Left ventricle myocardium inferior (tissue), 1 donor: Measurements from ENCODE around the gene PGBD5. TPM values are rescaled to one million over a fixed set of nuclear protein-coding genes. Genes with fewer than 3 reads are reported as not detected.

Experiments
- DNase-seq: peaks from one replicate; pipeline ENCODE4 v3.0.0-alpha.2; 2020
- H3K27ac ChIP-seq: fragments of 200-600 bp; replicated peaks from 2 replicates; pipeline ENCODE4 v1.8.0; 2021
- H3K27me3 ChIP-seq: fragments of 200-600 bp; 2 replicates; pipeline ENCODE4 v1.8.0; 2021; ENCODE audit warnings: low read depth
- H3K36me3 ChIP-seq: fragments of 200-600 bp; 2 replicates; pipeline ENCODE4 v1.8.0; 2021
- H3K4me1 ChIP-seq: fragments of 200-600 bp; 2 replicates; pipeline ENCODE4 v1.8.0; 2021
- H3K4me3 ChIP-seq: fragments of 200-600 bp; 2 replicates; pipeline ENCODE4 v1.8.0; 2021; ENCODE audit warnings: mild to moderate bottlenecking, moderate library complexity
- H3K9me3 ChIP-seq: fragments of 200-600 bp; replicated peaks from 2 replicates; pipeline ENCODE4 v1.8.0; 2021
- intact Hi-C: fragments of 100-400 bp; cut with micrococcal nuclease; formaldehyde crosslinking; loops from one replicate; pipeline ENCODE4 v1.11.0; 2022
- total RNA-seq: library from RNA; stranded (reverse); fragmentation: NEBNext Ultra II Directional; extraction: Animal tissue kit (Norgen Biotek cat#: 25700); gene quantifications from one replicate; pipeline ENCODE4 v1.2.1, GENCODE V29; 2021
- TF ChIP-seq, protein P1 (sequence below): fragments of 200-600 bp; IDR thresholded peaks from 2 replicates; pipeline ENCODE4 v1.8.0; 2021; ENCODE audit warnings: antibody characterized with exemption, mild to moderate bottlenecking, borderline replicate concordance
- donor health status: DM: no; HTN: yes; CAD: no; lungs with severe emphysema.

The PGBD5 gene
- total RNA-seq, 1 donor from 2014 or later = 10.6 TPM

DNA sequence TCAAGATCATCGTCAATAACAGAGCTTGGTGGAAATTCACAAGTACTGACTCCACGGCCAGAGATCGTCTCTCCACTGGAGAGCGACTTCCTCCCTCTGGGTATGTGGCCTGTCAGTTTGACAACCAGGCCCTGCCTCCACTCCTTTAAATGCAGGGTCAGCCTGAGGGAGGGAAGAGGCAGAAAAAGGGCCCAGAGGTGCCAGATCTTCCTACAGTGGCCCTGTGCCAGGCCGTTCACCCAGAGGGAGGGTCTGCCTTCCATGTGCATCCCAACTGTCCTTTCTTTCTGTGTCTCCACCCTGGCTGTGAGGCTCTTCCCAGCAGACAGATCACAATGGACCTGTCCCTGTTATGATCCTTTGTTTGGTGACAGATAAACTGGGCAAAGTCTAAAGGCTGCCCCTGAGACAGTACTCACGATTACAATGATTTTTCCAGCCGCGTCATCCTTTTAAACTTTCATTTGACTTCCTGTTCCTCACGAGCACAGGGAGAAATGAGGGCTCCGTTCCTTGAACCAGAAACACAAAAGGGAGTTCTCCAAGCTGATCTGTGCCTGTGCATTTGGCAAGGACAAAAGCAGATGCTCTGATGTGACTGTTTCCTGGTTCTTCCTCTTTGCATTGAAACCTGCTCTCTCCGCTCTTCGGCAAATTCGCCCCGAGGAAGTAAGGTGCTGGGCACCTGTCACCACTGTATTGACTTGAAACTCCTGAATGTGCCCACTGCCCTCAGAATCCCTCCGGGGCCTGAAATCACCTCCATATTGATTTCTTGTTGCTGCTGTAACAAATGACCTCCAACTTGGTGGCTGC lies 126.7 kb downstream of the PGBD5 start:
- TF ChIP-seq, protein P1, sequence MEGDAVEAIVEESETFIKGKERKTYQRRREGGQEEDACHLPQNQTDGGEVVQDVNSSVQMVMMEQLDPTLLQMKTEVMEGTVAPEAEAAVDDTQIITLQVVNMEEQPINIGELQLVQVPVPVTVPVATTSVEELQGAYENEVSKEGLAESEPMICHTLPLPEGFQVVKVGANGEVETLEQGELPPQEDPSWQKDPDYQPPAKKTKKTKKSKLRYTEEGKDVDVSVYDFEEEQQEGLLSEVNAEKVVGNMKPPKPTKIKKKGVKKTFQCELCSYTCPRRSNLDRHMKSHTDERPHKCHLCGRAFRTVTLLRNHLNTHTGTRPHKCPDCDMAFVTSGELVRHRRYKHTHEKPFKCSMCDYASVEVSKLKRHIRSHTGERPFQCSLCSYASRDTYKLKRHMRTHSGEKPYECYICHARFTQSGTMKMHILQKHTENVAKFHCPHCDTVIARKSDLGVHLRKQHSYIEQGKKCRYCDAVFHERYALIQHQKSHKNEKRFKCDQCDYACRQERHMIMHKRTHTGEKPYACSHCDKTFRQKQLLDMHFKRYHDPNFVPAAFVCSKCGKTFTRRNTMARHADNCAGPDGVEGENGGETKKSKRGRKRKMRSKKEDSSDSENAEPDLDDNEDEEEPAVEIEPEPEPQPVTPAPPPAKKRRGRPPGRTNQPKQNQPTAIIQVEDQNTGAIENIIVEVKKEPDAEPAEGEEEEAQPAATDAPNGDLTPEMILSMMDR = no peak
- Histone ChIP-seq H3K9me3 (no peaks in the 10 kb centered on the region), H3K27ac (no peak overlapping the region), H3K36me3 (no peaks in the 10 kb centered on the region), H3K27me3 (peaks cover 6% of the 10 kb centered on the region), H3K4me1 (peaks cover 10% of the 10 kb centered on the region), H3K4me3 (no peak overlapping the region)
- intact Hi-C loops = no loop called here
- DNase-seq = no peak

DNA sequence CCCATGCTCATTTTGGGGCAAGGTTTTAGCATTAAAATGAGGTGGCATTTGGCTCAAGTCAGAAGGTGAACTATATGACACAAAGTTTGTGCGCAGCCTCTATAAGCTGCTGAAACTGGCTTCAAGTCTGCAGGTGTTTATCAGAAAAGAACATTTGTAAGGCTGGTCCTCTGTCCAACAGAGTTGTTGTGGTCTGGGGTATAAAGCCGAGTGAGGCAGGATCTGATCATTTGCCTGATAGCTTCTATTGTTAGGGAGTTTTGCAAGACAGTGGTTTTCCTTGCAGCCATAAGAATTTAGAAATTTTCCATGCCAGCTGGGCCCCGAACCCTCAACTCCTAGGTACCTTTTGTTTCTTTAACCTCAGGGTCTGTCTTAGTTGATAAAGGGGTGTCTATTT lies 130.8 kb downstream of the PGBD5 start:
- intact Hi-C loops = no loop called here
- H3K27me3 ChIP-seq = peaks cover 6% of the 10 kb centered on the region
- H3K9me3 ChIP-seq = no peaks in the 10 kb centered on the region
- no peak for DNase-seq
- TF ChIP-seq, protein P1 = no peak
- H3K36me3 ChIP-seq = no peaks in the 10 kb centered on the region
- H3K27ac ChIP-seq = no peak overlapping the region
- H3K4me1 ChIP-seq = no peaks in the 10 kb centered on the region
- H3K4me3 ChIP-seq = no peak overlapping the region

DNA sequence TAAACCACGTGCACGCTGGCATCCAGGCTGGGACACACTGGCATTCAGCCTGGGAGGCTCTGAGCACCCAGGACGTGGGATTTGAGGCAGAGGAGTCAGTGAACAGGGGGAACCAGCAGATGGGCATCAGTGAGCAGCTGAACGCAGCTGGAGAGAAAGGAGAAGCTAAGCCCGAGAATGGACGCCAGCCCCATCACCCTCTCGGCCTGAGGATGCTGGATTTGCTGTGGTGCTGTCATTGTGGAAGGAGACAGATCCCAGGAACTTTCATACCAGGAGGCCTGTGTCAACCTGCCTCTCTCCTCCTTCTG lies 132.8 kb downstream of the PGBD5 start:
- Histone ChIP-seq H3K4me1 (no peaks in the 10 kb centered on the region), H3K27ac (no peak overlapping the region), H3K9me3 (no peaks in the 10 kb centered on the region), H3K4me3 (no peak overlapping the region), H3K27me3 (peaks cover 13% of the 10 kb centered on the region), H3K36me3 (no peaks in the 10 kb centered on the region)
- DNase-seq = no peak
- TF ChIP-seq, protein P1 = no peak
- intact Hi-C loops = no loop called here

DNA sequence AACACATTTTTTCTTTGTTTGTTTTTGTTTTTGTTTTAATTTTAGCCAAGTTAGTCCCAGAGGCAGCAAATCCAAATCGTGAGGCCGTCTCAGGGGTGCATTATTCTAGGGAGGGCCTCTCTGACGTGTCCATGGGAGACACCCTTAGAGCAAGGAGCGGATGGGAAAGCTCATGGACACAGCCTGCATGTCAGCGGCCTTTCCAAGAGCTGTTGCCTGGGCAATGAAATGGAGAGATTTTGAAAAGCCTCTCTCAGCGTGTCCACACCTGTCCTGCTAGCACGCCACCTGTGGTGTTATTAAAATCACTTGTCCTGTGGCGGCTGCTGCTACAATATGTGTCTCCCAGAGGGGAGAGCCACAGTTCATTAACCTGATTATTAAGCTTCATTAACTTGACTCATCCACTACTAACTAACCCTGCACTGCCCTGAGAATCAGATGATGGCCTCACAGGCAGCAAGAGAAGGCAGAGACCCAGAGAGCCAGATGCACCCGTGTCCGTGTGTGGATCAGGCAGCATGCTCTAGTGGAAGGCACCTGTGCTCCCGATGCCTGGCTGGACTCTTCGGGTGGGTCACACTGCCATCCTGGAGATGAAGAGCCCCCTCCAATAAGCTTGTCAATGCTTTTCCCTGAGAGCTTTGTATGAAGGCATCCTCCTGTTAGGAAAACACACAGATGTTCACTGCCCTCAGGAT lies 133.3 kb downstream of the PGBD5 start:
- no peaks in the 10 kb centered on the region for H3K36me3 ChIP-seq
- H3K4me1 ChIP-seq = no peaks in the 10 kb centered on the region
- no peak overlapping the region for H3K27ac ChIP-seq
- intact Hi-C loops = no loop called here
- H3K4me3 ChIP-seq = no peak overlapping the region
- peaks cover 18% of the 10 kb centered on the region for H3K27me3 ChIP-seq
- TF ChIP-seq, protein P1 = no peak
- no peak for DNase-seq
- no peaks in the 10 kb centered on the region for H3K9me3 ChIP-seq

DNA sequence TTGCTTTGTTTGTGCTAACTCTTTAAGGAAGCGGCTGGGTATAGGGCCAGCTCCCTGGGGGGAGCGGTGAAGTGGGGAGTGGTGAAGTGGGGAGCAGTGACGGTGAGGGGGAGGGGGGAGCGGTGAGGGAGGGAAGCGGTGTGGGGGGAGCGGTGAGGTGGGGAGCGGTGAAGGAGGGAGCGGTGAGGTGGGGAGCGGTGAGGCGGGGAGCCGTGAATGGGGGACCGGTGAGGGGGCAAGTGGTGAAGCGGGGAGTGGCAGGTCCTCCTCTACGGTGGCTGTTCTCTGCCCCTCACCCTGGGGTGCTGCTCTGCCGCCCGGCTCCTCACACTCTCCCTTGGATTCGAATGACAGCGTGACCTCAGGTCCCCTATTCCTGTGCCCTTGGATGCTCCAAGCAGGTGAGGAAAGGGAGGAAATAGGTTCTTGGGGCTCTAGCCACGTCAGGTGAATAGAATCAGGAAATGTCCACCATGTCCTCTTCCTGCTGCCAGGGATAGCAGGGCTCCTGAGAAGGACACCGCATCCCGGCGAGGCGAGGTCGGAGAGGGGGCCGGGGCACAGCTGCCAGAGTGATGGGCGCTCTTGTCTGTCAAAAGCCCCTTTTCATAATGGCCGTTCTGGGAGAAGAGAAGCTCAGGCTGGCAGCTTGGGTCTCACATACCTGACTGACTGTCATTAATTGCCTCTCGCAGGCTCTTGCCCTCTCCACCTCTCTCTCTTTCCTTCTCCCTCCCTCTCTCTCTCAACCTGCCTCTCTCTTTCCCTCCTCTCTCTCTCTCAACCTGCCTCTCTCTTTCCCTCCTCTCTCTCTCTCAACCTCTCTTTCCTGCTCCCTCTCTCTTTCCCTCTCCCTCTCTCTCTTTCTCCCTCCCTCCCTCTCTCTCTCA lies 134.2 kb downstream of the PGBD5 start:
- TF ChIP-seq, protein P1 = no peak
- DNase-seq = no peak
- Histone ChIP-seq H3K4me3 (no peak overlapping the region), H3K4me1 (no peaks in the 10 kb centered on the region), H3K9me3 (no peaks in the 10 kb centered on the region), H3K27me3 (peaks cover 18% of the 10 kb centered on the region), H3K36me3 (no peaks in the 10 kb centered on the region), H3K27ac (no peak overlapping the region)
- intact Hi-C loops = no loop called here
